GM19467 (cell line): ENCODE results near the gene WNK1.

Experiments
- ATAC-seq: cut with Tn5 transposase; IDR thresholded peaks from one replicate; pipeline ENCODE4 v1.9.1; 2021; ENCODE audit warnings: mild to moderate bottlenecking, moderate library complexity; ENCODE audit not compliant: unreplicated experiment

Gene WNK1

GRCh38 chr12:851343-851742 lies 99.0 kb downstream of the WNK1 start:
- no peak for ATAC-seq

GRCh38 chr12:851913-852312 lies 99.5 kb downstream of the WNK1 start:
- no peak for ATAC-seq

GRCh38 chr12:852864-853263 lies 100.5 kb downstream of the WNK1 start:
- no peak for ATAC-seq

DNA sequence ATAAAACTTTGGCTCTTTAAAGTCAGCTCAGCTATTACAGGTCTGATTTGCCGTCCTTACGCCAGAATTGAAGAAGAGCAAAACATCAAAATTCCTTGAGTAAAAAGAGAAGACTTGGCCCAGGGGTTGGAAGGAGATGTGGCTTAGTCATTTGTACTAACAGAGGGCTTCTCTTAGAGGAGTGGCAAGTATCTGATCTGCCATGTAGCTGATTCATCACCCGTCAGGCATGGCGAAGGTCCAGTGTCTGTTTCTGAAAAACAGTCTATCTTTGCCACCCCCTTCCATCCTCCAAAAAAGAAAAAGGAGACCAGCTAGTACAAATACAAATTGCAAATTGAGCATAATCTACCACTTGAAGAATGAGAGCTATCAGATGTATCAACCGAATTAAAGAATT lies 105.2 kb downstream of the WNK1 start:
- ATAC-seq, result no peak

DNA sequence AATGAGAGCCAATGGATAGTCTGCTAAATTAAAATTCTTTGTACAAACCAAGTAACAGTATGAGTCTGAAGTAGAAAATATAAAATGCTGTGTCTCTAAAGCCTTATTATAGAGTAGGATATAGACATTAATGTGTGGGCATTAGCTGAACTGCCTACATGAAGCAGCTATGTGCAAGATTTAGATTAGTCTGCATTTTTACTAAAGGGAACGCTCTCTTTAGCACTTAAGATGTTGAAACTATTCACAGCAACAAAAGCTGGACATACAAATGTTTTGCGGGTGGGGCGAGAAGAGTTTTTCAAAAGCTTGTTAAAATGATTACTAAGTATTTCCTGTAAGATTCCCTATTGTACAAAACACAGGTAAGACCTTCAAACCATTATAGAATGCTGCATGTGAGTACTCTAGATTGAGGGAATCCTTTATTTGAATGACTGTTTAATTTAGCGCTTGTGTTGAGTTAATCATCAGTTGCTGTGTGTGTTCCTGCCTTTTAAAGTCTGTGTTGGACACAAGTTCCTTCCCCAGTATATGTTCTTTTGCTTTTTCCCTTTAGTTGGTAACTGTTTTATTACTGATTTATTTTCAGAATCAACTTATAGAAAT lies 110.0 kb downstream of the WNK1 start:
- no peak for ATAC-seq

GRCh38 chr12:863285-863684 lies 110.9 kb downstream of the WNK1 start:
- ATAC-seq, result no peak

DNA sequence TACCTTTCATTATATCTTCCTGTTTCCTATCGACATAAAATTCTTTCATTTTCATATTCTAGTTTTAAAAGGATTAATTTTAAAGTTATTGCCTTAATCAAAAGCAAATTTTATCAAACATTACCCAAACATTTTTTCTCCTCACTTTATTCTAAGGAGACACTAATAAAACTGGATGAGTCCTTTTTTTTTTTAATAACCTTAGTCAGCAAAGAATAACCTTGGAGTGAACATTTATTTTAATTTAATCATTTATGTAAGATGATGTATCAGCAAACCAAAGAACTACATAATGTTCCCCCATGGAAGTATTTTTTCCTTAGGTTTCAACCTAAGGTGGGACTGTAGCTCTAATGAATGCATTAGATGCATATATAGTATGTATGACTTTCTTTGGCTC lies 113.2 kb downstream of the WNK1 start:
- ATAC-seq, result no peak

GRCh38 chr12:867905-868304 lies 115.5 kb downstream of the WNK1 start:
- ATAC-seq, result no peak

DNA sequence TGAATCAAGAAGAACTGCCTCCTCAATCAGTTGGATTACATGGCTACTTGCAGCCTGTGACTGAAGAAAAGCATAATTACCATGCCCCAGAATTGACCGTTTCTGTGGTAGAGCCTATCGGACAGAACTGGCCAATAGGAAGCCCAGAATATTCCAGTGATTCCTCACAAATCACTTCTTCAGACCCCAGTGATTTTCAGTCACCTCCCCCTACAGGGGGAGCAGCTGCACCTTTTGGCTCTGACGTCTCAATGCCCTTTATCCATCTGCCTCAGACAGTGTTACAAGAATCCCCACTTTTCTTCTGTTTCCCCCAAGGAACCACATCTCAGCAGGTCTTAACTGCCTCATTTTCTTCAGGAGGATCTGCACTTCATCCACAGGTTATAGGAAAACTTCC lies 116.3 kb downstream of the WNK1 start:
- no peak for ATAC-seq

- no peak for ATAC-seq
Measured at GRCh38 chr12:870378-870777, 118.0 kb downstream of the WNK1 start.

DNA sequence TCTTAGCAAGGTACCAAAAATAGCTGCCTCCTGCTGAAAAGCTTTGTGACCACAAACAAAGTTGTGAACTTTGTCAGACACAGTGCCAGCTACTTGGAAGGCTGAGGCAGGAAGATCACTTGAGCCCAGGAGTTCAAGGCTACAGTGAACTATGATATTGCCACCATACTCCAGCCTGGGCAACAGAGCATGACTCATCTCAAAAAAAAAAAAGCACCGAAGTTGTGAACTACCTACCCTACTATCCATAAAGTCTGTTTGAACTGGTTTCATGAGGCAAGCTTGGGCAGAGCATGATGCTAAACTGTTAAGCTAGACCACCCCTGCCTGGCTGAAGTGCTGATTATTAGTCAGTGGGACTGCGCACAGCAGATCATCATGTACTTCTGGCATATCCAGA lies 121.6 kb downstream of the WNK1 start:
- no peak for ATAC-seq

GRCh38 chr12:879641-880040 lies 127.3 kb downstream of the WNK1 start:
- no peak for ATAC-seq

DNA sequence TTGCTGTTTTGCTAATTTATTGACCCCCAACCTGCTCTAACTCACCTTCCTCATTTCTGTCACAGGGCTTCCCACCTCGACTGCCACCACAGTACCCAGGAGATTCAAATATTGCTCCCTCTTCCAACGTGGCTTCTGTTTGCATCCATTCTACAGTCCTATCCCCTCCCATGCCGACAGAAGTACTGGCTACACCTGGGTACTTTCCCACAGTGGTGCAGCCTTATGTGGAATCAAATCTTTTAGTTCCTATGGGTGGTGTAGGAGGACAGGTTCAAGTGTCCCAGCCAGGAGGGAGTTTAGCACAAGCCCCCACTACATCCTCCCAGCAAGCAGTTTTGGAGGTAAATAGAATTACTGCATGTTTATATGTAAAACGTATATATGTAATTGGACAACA lies 128.3 kb downstream of the WNK1 start:
- ATAC-seq, result no peak

GRCh38 chr12:884746-885414 lies 132.5 kb downstream of the WNK1 start:
- ATAC-seq, result no peak

- ATAC-seq, result no peak
Measured at GRCh38 chr12:885701-886100, 133.3 kb downstream of the WNK1 start.

DNA sequence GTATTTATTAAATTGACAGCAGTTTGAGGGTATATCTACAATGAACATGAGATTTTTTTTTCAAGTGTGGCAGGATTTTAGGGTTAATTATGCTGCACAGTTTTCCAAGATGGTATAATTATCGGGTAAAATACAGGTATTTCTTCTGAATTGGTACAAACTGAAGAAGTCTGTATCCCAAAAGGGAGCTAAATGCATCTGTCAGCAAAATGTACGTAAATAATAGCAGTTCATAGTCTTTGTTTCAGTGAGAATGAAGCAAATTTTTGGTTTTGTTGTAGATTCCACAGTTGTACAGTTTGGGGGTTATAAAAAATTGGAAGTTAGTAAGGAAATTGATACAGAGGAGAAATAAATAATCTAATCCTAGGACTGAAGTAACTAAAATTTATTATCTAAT lies 133.8 kb downstream of the WNK1 start:
- ATAC-seq, result no peak

DNA sequence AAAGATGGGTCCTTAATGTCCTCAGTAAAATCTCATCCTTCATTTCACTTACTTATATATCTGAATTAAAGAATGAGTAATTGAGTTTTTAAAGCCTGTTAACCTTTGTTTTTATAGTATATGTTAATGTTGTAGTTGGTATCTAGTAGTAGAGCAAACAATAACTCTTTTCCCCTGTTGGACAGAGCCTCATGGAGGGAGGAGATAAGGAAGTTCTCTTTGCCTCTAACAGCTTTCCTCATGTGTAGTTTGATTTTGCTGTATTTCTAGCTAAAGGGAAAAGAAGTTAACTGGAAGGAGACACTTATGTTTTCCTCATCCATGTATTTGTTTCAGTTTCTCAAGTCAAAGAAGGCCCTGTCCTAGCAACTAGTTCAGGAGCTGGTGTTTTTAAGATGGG lies 141.8 kb downstream of the WNK1 start:
- no peak for ATAC-seq

GRCh38 chr12:896031-896430 lies 143.7 kb downstream of the WNK1 start:
- ATAC-seq, result no peak

- no peak for ATAC-seq
Measured at GRCh38 chr12:897386-897785, 145.0 kb downstream of the WNK1 start.

DNA sequence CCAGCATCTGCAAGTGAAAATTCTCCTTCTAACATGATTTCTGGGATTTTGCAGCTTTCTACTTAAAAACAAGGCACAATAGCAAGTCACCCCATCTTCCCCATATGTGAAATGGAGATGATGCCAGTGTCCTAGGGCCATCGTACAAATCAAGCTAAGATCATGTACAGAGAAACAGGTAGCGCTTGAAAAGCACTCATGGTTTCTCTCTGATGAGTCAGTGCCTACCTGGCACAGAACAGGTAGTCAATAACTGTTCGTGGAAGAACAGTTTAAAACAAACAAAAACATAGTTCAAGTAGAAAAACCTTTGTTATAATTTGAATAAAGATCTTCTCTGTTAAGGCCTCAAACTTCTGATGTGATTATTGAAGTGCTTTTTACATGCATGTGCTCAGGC lies 150.2 kb downstream of the WNK1 start:
- ATAC-seq, result no peak

DNA sequence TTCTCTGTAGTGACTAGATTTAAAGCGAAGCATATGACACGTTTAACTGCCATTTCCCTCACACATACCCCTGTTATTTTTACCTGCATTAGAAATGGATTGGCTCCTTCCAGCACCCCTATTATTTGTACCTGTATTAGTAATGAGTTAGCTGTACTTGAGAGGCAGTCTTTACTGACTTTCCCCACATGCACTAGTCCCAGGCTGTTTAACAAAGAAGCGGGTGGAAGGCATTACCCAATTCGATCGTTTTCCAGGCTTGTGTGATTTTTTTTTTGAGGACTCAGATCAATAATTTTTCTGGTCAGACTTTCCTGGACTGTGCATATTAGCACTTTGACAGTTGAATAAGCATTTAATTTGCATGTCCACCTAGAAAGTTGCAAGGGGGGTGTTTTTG lies 150.7 kb downstream of the WNK1 start:
- no peak for ATAC-seq

GRCh38 chr12:904010-904414 lies 151.6 kb downstream of the WNK1 start:
- no peak for ATAC-seq
